KBM-7 (cell line): Measurements from ENCODE around the gene BANF2.
"Not testable (repeated sequence)": the region's sequence is repeated elsewhere in the genome, so short reads cannot be mapped to it uniquely, and the experiment has no call there.

Experiments
- DNase-seq: peaks from one replicate; pipeline ENCODE4 v3.0.0-alpha.2; 2015
- in situ Hi-C: fragments of 300-500 bp; cut with MboI; formaldehyde crosslinking; loops from 2 replicates; pipeline ENCODE4 v1.14.3; 2020; ENCODE audit warnings: low sequenced_read_pairs, low pct_unique_long_range_greater_than_20kb, mixed read lengths

The BANF2 gene

GRCh38 chr20:17749978-17750721, 50.4 kb downstream of the BANF2 start:
- DNase-seq: no peak
- in situ Hi-C loops: no loop called here

- DNase-seq: no peak
- in situ Hi-C loops: no loop called here
Measured at GRCh38 chr20:17750722-17751045, 50.9 kb downstream of the BANF2 start.

GRCh38 chr20:17751640-17752039, 51.9 kb downstream of the BANF2 start:
- DNase-seq: no peak
- in situ Hi-C loops: no loop called here

- in situ Hi-C loops: no loop called here
- no peak for DNase-seq
Measured at GRCh38 chr20:17752459-17752858, 52.7 kb downstream of the BANF2 start.

- in situ Hi-C loops: no loop called here
- DNase-seq: no peak
Measured at GRCh38 chr20:17753516-17753915, 53.8 kb downstream of the BANF2 start.

- no peak for DNase-seq
- in situ Hi-C loops: no loop called here
Measured at GRCh38 chr20:17756529-17756928, 56.8 kb downstream of the BANF2 start.

GRCh38 chr20:17757496-17757895, 57.7 kb downstream of the BANF2 start:
- in situ Hi-C loops: no loop called here
- no peak for DNase-seq

- in situ Hi-C loops: no loop called here
Measured at GRCh38 chr20:17758010-17758409, 58.2 kb downstream of the BANF2 start.

GRCh38 chr20:17758512-17758911, 58.7 kb downstream of the BANF2 start:
- no peak for DNase-seq
- in situ Hi-C loops: no loop called here

More at GRCh38 chr20:17758010-17758409, 58.2 kb downstream of the BANF2 start:
- DNase-seq: no peak

- in situ Hi-C loops: no loop called here
- DNase-seq: no peak
Measured at GRCh38 chr20:17759449-17759848, 59.7 kb downstream of the BANF2 start.

- no peak for DNase-seq
- in situ Hi-C loops: no loop called here
Measured at GRCh38 chr20:17761604-17762003, 61.8 kb downstream of the BANF2 start.

GRCh38 chr20:17762243-17762872, 62.6 kb downstream of the BANF2 start:
- no peak for DNase-seq
- in situ Hi-C loops: no loop called here

- DNase-seq: no peak
- in situ Hi-C loops: no loop called here
Measured at GRCh38 chr20:17762873-17763557, 63.2 kb downstream of the BANF2 start.

- in situ Hi-C loops: no loop called here
- no peak for DNase-seq
Measured at GRCh38 chr20:17765017-17765416, 65.3 kb downstream of the BANF2 start.

GRCh38 chr20:17765584-17765983, 65.8 kb downstream of the BANF2 start:
- in situ Hi-C loops: no loop called here
- no peak for DNase-seq

- in situ Hi-C loops: no loop called here
- no peak for DNase-seq
Measured at GRCh38 chr20:17766226-17766625, 66.5 kb downstream of the BANF2 start.

- DNase-seq: no peak
- in situ Hi-C loops: no loop called here
Measured at GRCh38 chr20:17767624-17768023, 67.9 kb downstream of the BANF2 start.

GRCh38 chr20:17768271-17768670, 68.5 kb downstream of the BANF2 start:
- DNase-seq: no peak
- in situ Hi-C loops: no loop called here

- DNase-seq, in situ Hi-C loops: not testable (repeated sequence)
Measured at GRCh38 chr20:17769716-17770115, 70.0 kb downstream of the BANF2 start.

GRCh38 chr20:17771206-17772004, 71.6 kb downstream of the BANF2 start:
- in situ Hi-C loops: no loop called here

More at GRCh38 chr20:17771206-17772004, 71.6 kb downstream of the BANF2 start:
- DNase-seq: no peak
